ENCODE data around the gene ERFL. TPM values are rescaled to one million over a fixed set of nuclear protein-coding genes. Genes with fewer than 3 reads are reported as not detected.

ERFL gene
- total RNA-seq, 1 experiment from 2014 or later = not detected

- BruUV-seq (replicated peaks) = no TSS peak
- TF ChIP-seq, protein P1, sequence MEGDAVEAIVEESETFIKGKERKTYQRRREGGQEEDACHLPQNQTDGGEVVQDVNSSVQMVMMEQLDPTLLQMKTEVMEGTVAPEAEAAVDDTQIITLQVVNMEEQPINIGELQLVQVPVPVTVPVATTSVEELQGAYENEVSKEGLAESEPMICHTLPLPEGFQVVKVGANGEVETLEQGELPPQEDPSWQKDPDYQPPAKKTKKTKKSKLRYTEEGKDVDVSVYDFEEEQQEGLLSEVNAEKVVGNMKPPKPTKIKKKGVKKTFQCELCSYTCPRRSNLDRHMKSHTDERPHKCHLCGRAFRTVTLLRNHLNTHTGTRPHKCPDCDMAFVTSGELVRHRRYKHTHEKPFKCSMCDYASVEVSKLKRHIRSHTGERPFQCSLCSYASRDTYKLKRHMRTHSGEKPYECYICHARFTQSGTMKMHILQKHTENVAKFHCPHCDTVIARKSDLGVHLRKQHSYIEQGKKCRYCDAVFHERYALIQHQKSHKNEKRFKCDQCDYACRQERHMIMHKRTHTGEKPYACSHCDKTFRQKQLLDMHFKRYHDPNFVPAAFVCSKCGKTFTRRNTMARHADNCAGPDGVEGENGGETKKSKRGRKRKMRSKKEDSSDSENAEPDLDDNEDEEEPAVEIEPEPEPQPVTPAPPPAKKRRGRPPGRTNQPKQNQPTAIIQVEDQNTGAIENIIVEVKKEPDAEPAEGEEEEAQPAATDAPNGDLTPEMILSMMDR (IDR thresholded peaks at IDR 0.05; ENCODE audit: unreplicated experiment) = no peak
- Mint-ChIP-seq H3K4me3 (ENCODE audit: unreplicated experiment) (no peak overlapping the region), H3K4me1 (ENCODE audit: insufficient read depth, unreplicated experiment) (peaks cover 6% of the 10 kb centered on the region), H3K9me3 (ENCODE audit: unreplicated experiment) (no peaks in the 10 kb centered on the region), H3K36me3 (ENCODE audit: insufficient read depth, unreplicated experiment) (peaks cover 26% of the 10 kb centered on the region), H3K27ac (ENCODE audit: low read depth, unreplicated experiment) (no peak overlapping the region), H3K27me3 (ENCODE audit: insufficient read depth, unreplicated experiment) (no peaks in the 10 kb centered on the region)
- DNase-seq (ENCODE audit: unreplicated experiment) = peak; percentile 14
- POLR2A ChIA-PET = interaction anchor here (0.7 kb wide), 1 partner anchor 64 kb away, joined by 3 read pairs; no protein-coding TSS in a partner anchor
- CTCF ChIA-PET = no interaction called here
- intact Hi-C loops (cut with micrococcal nuclease) = no loop called here
Observed at GRCh38 chr19:41910240-41910991, 17.8 kb downstream of the ERFL start.

DNA sequence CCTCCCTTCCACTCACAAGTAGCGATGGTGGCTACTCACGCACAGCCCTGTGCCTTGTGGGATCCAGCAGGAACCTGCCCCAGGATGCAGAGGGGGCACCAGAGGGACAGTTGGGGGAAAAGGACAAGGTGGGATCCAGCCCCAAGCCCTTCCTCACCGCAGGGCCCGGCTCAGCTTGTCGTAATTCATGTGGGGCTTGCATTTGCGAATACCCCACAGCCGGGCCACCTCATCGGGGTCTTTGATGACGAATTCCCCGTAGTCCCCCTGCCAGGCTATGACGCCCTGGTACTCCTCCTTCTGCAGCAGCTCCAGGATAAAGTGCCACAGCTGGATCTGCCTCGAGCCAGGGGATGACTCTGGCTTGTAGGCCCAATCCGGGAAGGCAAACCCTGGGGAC lies 18.5 kb downstream of the ERFL start:
- H3K27ac Mint-ChIP-seq (ENCODE audit: low read depth, unreplicated experiment) = no peak overlapping the region
- H3K9me3 Mint-ChIP-seq (ENCODE audit: unreplicated experiment) = no peaks in the 10 kb centered on the region
- H3K36me3 Mint-ChIP-seq (ENCODE audit: insufficient read depth, unreplicated experiment) = peaks cover 33% of the 10 kb centered on the region
- POLR2A ChIA-PET = no interaction called here
- intact Hi-C loops (cut with micrococcal nuclease) = no loop called here
- H3K27me3 Mint-ChIP-seq (ENCODE audit: insufficient read depth, unreplicated experiment) = no peaks in the 10 kb centered on the region
- H3K4me1 Mint-ChIP-seq (ENCODE audit: insufficient read depth, unreplicated experiment) = peaks cover 6% of the 10 kb centered on the region
- BruUV-seq (replicated peaks) = no TSS peak
- no peak overlapping the region for H3K4me3 Mint-ChIP-seq (ENCODE audit: unreplicated experiment)
- CTCF ChIA-PET = no interaction called here
- TF ChIP-seq, protein P1 (IDR thresholded peaks at IDR 0.05; ENCODE audit: unreplicated experiment) = no peak
- DNase-seq (ENCODE audit: unreplicated experiment) = no peak

DNA sequence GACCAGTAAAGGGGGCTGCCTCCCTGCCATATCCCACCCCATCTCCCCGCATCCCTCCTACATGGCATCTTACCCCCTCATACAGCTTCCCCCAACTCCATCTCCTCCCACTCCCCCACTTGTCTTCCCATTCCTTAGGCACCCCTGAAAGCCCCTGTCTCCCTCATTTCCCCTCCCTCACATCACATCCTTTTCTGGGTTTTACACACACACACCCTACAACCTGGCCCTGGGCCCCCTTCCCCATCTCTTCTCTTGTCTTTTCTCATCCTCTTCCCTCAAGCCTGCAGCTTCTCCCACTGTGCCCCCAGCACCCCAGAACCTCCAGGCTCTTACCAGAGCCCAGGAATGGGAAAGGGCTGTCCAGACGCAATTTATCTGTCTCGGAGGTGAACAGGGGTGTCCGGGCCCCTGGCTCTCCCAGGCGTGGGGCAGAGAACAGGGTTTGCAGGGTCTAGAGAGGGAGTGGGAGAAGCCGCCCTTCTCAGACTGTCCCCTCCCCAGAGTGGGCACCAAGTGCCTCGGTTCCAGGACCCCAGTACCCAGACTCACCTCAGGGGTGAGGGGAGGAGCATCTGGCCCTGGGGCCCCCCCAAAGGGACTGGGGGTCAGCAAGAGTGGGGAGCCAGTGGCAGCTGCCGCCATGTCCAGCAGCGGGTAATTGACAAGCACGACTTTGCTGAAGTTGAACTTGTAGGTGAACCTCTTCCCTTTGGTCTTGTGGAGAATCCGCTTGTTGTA lies 19.4 kb downstream of the ERFL start:
- DNase-seq (ENCODE audit: unreplicated experiment) = no peak
- Mint-ChIP-seq H3K27me3 (ENCODE audit: insufficient read depth, unreplicated experiment) (no peaks in the 10 kb centered on the region), H3K4me1 (ENCODE audit: insufficient read depth, unreplicated experiment) (peaks cover 6% of the 10 kb centered on the region), H3K27ac (ENCODE audit: low read depth, unreplicated experiment) (no peak overlapping the region), H3K9me3 (ENCODE audit: unreplicated experiment) (no peaks in the 10 kb centered on the region), H3K36me3 (ENCODE audit: insufficient read depth, unreplicated experiment) (peaks cover 36% of the 10 kb centered on the region), H3K4me3 (ENCODE audit: unreplicated experiment) (no peak overlapping the region)
- no TSS peak for BruUV-seq (replicated peaks)
- POLR2A ChIA-PET = interaction anchor here (1.0 kb wide), 1 partner anchor 28 kb away, joined by 3 read pairs; no protein-coding TSS in a partner anchor
- TF ChIP-seq, protein P1 (IDR thresholded peaks at IDR 0.05; ENCODE audit: unreplicated experiment) = no peak
- intact Hi-C loops (cut with micrococcal nuclease) = no loop called here
- CTCF ChIA-PET = interaction anchor here (0.7 kb wide), 2 partner anchors 163 to 200 kb away, joined by 3 read pairs; no protein-coding TSS in a partner anchor

DNA sequence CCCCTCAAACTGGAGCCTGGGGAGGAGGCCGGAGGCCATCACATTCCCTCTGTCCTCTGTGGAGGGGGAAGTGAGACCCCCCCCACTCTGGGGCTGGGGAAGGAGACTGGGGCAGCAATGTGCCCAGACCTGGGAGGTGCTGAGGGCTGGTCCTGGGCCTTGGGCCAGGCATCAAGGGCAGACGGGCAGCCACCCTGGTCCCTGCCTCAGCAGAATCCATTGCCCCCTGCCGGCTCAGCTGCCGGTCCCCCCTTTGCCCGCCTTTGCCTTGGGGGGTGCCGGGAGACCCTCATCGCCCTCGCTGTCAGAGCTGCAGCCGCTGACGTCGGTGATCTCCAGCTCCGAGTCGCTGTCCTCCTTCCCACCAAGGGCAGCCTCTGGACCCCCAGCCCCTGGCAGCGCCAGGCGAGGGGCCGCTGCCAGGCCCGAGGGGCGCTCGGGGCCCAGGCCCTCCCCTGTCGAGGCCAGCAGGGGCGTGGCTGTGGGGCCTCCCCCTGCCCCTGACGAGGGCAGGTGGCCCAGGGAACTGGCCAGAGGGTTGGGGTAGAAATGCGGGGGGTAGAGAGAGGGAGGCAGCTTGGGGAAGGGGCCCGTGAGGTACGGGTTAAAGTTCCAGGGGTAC lies 20.1 kb downstream of the ERFL start:
- no TSS peak for BruUV-seq (replicated peaks)
- ChIA-PET POLR2A (interaction anchor here (1.0 kb wide), 1 partner anchor 27 kb away, joined by 3 read pairs; no protein-coding TSS in a partner anchor), CTCF (interaction anchor here (0.6 to 0.7 kb wide), 3 partner anchors 90 to 201 kb away, joined by 3 read pairs; no protein-coding TSS in a partner anchor)
- peaks cover 6% of the 10 kb centered on the region for H3K4me1 Mint-ChIP-seq (ENCODE audit: insufficient read depth, unreplicated experiment)
- DNase-seq (ENCODE audit: unreplicated experiment) = no peak
- TF ChIP-seq, protein P1 (IDR thresholded peaks at IDR 0.05; ENCODE audit: unreplicated experiment) = no peak
- H3K36me3 Mint-ChIP-seq (ENCODE audit: insufficient read depth, unreplicated experiment) = peaks cover 43% of the 10 kb centered on the region
- intact Hi-C loops (cut with micrococcal nuclease) = no loop called here
- H3K9me3 Mint-ChIP-seq (ENCODE audit: unreplicated experiment) = no peaks in the 10 kb centered on the region
- H3K27me3 Mint-ChIP-seq (ENCODE audit: insufficient read depth, unreplicated experiment) = no peaks in the 10 kb centered on the region
- no peak overlapping the region for H3K27ac Mint-ChIP-seq (ENCODE audit: low read depth, unreplicated experiment)
- no peak overlapping the region for H3K4me3 Mint-ChIP-seq (ENCODE audit: unreplicated experiment)
